SK-N-MC (cell line): ENCODE results near the gene ACP4.

Experiments
- EZH2 ChIP-seq: fragments of 200-600 bp; sonication (generic); IDR thresholded peaks from one replicate; pipeline ENCODE4 v1.6.1; 2017; ENCODE audit warnings: antibody characterized with exemption
- FOXP2 ChIP-seq: optimal IDR thresholded peaks from 2 replicates; pipeline ENCODE3; 2011; ENCODE audit warnings: mild to moderate bottlenecking, moderate library complexity; ENCODE audit not compliant: insufficient read depth; ENCODE audit errors: extremely low read length, control extremely low read depth
- POLR2AphosphoS5 ChIP-seq: IDR thresholded peaks from 2 replicates; pipeline ENCODE4 v1.6.1; 2012; ENCODE audit warnings: mild to moderate bottlenecking, low read depth, low read length, borderline replicate concordance

DNA sequence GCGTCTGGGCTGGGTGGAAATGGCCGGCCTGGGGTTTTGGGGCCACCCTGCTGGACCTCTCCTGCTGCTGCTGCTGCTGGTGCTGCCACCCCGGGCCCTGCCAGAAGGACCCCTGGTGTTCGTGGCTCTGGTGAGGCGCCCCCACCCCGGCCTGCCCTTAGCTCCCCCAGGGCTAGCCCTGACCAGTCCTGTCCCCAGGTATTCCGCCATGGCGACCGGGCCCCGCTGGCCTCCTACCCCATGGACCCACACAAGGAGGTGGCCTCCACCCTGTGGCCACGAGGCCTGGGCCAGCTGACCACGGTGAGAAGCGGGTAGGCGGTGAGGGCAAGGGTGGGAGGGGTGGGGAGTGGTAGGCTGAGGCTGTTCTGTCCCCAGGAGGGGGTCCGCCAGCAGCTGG, at the start of gene ACP4:
- TF ChIP-seq EZH2, result no peak
- no peak for TF ChIP-seq POLR2AphosphoS5
- TF ChIP-seq FOXP2, result no peak
